ENCODE measurements around the gene PRDM4.

DNA sequence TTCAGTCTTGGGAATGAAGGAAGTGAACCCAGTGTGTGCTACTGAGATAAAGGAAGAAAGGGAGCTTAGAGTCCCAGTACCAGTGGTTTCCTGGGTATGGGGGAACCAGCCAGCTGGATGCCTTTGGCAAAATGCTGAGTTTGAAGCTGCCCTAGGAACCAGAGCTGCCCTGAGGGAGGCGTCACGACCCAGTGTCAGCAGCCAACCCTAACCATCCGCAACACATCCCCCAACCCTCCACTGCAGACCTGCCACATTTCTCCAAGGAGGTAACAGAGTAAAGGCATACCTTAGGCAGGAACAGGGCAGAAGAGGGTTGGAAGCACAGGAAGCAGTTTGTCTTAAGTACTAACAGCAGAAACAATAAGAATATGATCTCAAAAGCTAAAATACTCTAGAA lies 28.6 kb downstream of the PRDM4 start:
- TF ChIP-seq POLR2A (IDR thresholded peaks at IDR 0.05; ENCODE audit: low read length) (no peak), RCOR1 (IDR thresholded peaks at IDR 0.05; ENCODE audit: low read depth, low read length) (no peak), PHF8 (IDR thresholded peaks at IDR 0.05; ENCODE audit: borderline replicate concordance, low read depth) (no peak)
- TF ChIP-seq, protein P1, sequence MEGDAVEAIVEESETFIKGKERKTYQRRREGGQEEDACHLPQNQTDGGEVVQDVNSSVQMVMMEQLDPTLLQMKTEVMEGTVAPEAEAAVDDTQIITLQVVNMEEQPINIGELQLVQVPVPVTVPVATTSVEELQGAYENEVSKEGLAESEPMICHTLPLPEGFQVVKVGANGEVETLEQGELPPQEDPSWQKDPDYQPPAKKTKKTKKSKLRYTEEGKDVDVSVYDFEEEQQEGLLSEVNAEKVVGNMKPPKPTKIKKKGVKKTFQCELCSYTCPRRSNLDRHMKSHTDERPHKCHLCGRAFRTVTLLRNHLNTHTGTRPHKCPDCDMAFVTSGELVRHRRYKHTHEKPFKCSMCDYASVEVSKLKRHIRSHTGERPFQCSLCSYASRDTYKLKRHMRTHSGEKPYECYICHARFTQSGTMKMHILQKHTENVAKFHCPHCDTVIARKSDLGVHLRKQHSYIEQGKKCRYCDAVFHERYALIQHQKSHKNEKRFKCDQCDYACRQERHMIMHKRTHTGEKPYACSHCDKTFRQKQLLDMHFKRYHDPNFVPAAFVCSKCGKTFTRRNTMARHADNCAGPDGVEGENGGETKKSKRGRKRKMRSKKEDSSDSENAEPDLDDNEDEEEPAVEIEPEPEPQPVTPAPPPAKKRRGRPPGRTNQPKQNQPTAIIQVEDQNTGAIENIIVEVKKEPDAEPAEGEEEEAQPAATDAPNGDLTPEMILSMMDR (IDR thresholded peaks at IDR 0.05), result no peak

Measured in A549 (cell line).